ENCODE data around the gene IL16. TPM values are rescaled to one million over a fixed set of nuclear protein-coding genes. Genes with fewer than 3 reads are reported as not detected.

Gene IL16
- polyA plus RNA-seq, 6 donors from 2014 or later, result 146 to 315 (median 222) TPM

DNA sequence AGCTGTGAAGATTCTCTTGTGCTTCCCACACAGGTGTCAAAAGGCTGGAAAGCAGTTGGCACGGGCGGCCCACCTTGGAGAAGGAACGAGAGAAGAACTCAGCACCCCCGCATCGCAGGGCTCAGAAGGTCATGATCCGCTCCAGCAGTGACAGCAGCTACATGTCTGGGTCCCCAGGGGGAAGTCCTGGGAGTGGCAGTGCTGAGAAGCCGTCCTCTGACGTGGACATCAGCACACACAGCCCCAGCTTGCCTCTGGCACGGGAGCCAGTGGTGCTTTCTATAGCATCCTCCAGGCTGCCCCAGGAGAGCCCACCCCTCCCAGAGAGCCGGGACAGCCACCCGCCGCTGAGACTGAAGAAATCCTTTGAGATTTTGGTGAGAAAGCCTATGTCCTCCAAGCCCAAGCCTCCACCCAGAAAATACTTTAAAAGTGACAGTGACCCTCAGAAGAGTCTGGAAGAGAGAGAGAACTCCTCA lies 95.9 kb downstream of the IL16 start:
- DNase-seq, result peak; percentile 93
- Mint-ChIP-seq H3K4me1 (peaks cover 75 to 91% (median 91%) of the 10 kb centered on the region in 3 donors), H3K4me3 (peak overlapping the region; percentile 94 to 100 (median 100)), H3K9me3 (peaks cover 0 to 5% (median 0%) of the 10 kb centered on the region in 7 donors), H3K36me3 (peaks cover 10 to 20% of the 10 kb centered on the region in 2 donors), H3K27ac (peak overlapping the region; percentile 98 to 100 (median 100)), H3K27me3 (no peaks in the 10 kb centered on the region)
- ATAC-seq (ENCODE audit: low read depth in 2 of 2), result peak; percentile 59 to 60

DNA sequence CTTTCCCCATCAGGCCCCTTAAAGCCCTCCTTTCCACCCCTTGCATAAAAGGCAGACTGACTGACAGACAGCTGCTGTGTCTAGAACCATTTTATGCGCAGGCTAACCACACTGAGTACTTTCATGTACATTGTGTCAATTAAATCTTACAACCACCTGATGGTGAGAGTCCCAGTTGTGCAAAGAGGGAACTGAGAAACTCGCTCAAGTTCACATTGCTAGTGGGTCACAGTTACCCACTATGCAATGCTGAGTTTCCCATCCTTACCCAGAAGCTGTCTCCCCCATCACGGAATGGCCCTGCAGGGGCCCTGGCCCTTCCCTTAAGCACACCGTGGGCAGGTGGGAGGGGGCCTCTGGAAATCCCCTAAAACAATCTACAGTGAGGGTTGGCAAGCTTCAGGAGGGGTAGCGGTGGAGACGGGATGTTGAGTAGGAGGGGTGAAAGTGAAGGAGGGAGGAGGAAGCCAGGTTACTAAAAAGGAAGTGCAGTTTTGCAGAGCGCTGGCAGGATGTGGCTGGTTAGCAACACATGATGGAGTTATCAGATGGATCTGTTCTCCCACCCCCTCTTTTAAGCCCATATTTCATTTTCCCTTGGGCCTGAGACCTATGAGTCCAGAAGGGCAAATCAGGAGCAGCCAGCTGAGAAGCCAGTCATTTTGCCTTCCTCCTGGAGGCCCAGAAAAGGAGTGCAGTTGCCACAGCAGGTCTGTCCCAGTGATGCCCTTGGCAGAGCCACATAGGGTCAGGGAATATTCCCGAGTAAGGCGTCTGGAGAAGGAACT lies 97.2 kb downstream of the IL16 start:
- peak overlapping the region; percentile 94 to 100 (median 100) for H3K4me3 Mint-ChIP-seq
- H3K36me3 Mint-ChIP-seq, result peaks cover 12 to 34% of the 10 kb centered on the region in 2 donors
- peaks cover 76 to 92% (median 91%) of the 10 kb centered on the region in 3 donors for H3K4me1 Mint-ChIP-seq
- ATAC-seq (ENCODE audit: low read depth in 2 of 2) (peak; percentile 70 to 71), DNase-seq (peak; percentile 95)
- H3K27me3 Mint-ChIP-seq, result no peaks in the 10 kb centered on the region
- H3K27ac Mint-ChIP-seq, result peak overlapping the region; percentile 98 to 100 (median 100)
- no peaks in the 10 kb centered on the region for H3K9me3 Mint-ChIP-seq

DNA sequence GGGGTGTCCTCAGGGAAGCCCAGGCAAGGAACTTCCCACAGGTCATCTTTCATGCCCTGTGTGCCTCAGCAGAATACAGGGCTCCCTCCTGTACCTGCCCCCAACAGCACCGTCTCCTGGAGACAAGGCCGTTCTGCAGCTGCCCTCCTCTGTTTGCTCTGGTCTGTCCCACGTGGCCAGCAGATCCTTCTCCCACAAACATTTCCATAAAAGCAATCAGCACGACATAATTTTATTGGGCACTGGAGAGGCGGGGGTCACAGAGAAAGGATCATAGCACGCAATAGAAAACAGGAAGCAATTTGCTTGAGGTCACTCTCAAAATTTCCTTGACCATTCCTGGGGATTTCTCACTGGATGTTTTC lies 97.8 kb downstream of the IL16 start:
- DNase-seq (no peak), ATAC-seq (ENCODE audit: low read depth in 2 of 2) (no peak)
- peaks cover 12 to 40% of the 10 kb centered on the region in 2 donors for H3K36me3 Mint-ChIP-seq
- H3K9me3 Mint-ChIP-seq, result no peaks in the 10 kb centered on the region
- H3K4me1 Mint-ChIP-seq, result peaks cover 77 to 92% (median 91%) of the 10 kb centered on the region in 3 donors
- H3K27ac Mint-ChIP-seq, result peak overlapping the region; percentile 98 to 100 (median 100)
- peak overlapping the region; percentile 94 to 100 (median 100) for H3K4me3 Mint-ChIP-seq
- no peaks in the 10 kb centered on the region for H3K27me3 Mint-ChIP-seq

DNA sequence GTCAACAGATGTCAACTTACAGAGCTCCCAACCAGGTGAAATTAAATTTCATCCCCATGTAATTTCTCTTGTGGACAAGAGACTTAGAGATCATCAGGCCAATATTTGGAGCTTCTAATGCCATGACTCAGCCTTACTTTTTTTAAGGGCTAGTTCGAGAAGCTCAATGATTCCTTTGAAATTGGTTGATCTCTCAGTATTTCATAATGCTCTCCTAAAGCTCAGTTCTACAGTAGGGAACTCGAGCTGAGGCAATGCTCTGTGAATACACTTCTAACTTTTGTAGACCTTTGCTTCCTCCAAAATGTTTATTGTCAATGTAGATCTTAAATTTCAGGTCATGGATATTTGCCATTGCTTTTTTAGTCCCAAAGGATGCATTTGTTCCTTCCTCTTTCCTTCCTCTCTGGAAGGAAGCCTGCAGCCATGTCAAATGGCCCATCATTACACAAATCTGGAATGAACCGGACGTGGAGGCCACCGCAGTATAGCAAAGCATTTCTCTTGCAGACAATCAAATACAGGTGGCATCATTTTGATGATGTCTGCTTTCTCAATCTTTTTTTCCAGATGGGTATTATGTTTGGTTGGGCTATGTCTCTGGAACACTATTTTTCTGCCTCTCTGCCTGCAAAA lies 98.9 kb downstream of the IL16 start:
- Mint-ChIP-seq H3K4me1 (peaks cover 81 to 92% (median 91%) of the 10 kb centered on the region in 3 donors), H3K9me3 (no peaks in the 10 kb centered on the region), H3K27ac (peak overlapping the region; percentile 98 to 100 (median 100)), H3K27me3 (no peaks in the 10 kb centered on the region), H3K4me3 (peak overlapping the region; percentile 98 to 100 (median 100)), H3K36me3 (peaks cover 18 to 49% of the 10 kb centered on the region in 2 donors)
- ATAC-seq (ENCODE audit: low read depth in 2 of 2) (no peak), DNase-seq (no peak)

DNA sequence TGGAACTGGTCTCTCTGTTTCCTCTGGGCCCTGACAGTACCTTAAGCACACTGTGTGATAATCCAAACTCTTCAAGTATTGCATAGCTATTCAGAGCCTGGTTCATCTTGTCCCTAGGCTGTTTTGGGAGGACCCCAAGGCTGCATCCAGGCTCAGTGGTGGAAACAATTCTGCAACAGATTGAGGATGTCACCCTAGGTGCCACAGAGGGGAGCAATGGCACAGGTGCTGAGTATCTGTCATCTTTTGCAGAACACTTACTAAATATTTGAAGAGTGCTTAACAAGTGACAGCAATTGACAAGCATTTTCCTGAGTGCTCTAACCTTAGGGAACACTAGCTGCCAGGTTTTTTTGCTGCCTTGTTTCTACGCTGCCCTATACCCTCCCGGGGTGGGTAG lies 99.5 kb downstream of the IL16 start:
- ATAC-seq (ENCODE audit: low read depth in 2 of 2) (no peak), DNase-seq (no peak)
- Mint-ChIP-seq H3K4me3 (peak overlapping the region; percentile 98 to 100 (median 100)), H3K27me3 (no peaks in the 10 kb centered on the region), H3K27ac (peak overlapping the region; percentile 98 to 100 (median 100)), H3K36me3 (peaks cover 24 to 52% of the 10 kb centered on the region in 2 donors), H3K4me1 (peaks cover 87 to 98% (median 93%) of the 10 kb centered on the region in 3 donors), H3K9me3 (no peaks in the 10 kb centered on the region)

DNA sequence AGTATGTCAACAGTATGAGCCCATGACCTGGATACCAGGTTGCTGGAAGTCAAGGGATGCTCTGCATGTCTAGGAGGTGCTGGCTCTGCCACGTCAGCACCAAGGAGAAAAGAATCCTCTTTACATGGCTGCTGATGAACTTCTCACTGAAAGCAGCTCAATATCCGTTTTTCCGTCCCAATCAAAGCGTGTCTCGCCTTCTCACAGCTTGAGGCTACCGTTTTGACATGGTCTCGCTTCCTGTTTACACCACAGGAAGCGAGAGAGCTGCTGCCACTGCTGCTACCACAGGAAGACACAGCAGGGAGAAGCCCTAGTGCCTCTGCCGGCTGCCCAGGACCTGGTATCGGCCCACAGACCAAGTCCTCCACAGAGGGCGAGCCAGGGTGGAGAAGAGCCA lies 100.0 kb downstream of the IL16 start:
- Mint-ChIP-seq H3K36me3 (peaks cover 27 to 53% of the 10 kb centered on the region in 2 donors), H3K4me1 (peaks cover 87 to 99% (median 93%) of the 10 kb centered on the region in 3 donors), H3K27me3 (no peaks in the 10 kb centered on the region), H3K4me3 (peak overlapping the region; percentile 98 to 100 (median 100)), H3K9me3 (no peaks in the 10 kb centered on the region), H3K27ac (peak overlapping the region; percentile 97 to 100 (median 100))
- DNase-seq, result peak; percentile 82
- ATAC-seq (ENCODE audit: low read depth in 2 of 2), result peak; percentile 39 to 40

DNA sequence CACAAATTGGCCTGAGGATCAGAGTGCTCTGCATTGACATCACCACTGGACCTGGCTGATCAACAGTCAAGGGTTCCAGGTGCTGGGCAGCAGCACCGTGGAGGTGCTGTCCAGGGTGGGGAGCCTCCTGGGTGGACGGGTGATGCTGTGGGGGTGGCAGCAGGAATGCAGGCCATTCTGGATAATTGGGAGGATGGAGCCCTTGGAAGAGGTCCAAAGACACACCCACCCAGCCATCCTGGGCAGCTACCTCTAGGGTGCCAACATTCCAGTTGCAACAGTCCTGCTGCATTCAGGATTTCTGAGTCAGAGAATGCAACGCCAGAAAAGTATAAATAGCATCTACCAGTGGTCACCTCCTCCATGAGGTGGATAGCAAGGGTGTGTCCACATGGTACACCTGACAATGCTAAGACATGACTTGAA lies 100.5 kb downstream of the IL16 start:
- Mint-ChIP-seq H3K4me1 (peaks cover 88 to 99% (median 93%) of the 10 kb centered on the region in 3 donors), H3K4me3 (peak overlapping the region; percentile 98 to 100 (median 100)), H3K9me3 (no peaks in the 10 kb centered on the region), H3K36me3 (peaks cover 32 to 58% of the 10 kb centered on the region in 2 donors), H3K27ac (peak overlapping the region; percentile 97 to 100 (median 100)), H3K27me3 (no peaks in the 10 kb centered on the region)
- DNase-seq (no peak), ATAC-seq (ENCODE audit: low read depth in 2 of 2) (no peak)

DNA sequence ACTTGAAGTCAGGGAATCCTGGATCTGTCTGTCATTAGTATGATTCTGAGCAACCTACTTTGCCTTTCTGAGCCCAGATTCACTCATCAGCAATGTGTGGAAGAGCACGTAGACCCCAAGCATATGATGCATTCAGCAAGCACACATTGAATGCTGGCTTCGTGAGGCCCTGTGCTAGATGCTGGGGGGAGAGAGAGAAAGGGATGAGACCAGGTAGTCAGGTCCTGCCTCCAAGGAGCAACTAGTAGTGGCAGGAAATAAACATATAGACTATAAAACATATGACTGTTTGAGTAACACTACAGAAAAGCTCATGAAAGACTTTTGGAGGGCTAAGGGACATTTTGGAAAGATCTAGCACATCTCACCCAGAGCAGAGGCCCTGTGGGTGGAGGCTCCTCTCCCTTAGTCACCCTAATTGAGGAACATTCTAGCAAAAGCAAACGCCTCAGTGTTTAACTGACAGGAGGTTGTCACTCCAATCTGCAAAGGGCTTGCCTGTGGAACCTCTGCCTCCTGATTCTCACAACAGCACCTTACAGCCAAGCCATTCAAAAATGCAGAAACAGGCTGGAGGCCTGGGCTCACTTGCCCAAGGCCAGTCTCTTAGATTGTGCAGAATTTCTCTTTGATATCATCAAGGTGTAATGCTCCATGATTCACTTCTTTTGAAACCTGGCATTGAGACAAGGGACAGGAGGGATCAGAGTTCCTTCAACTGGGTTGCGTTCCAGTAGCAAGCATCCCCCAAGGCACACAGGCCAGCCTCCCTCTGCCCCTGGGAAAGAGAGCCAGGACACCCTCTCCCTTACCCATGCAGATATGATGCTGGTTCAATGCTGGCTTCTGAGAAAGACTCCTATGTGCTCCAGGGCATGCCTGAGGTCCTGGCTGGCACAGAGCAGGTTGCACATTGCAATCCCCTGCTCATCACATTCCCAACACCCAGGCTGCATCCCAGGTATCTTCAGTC lies 101.2 kb downstream of the IL16 start:
- Mint-ChIP-seq H3K9me3 (peaks cover 0 to 3% (median 0%) of the 10 kb centered on the region in 7 donors), H3K27ac (peak overlapping the region; percentile 95 to 100 (median 100)), H3K4me3 (peak overlapping the region; percentile 98 to 100 (median 100)), H3K36me3 (peaks cover 38 to 65% of the 10 kb centered on the region in 2 donors), H3K27me3 (no peaks in the 10 kb centered on the region), H3K4me1 (peaks cover 88 to 99% (median 93%) of the 10 kb centered on the region in 3 donors)
- DNase-seq (no peak), ATAC-seq (ENCODE audit: low read depth in 2 of 2) (no peak)

DNA sequence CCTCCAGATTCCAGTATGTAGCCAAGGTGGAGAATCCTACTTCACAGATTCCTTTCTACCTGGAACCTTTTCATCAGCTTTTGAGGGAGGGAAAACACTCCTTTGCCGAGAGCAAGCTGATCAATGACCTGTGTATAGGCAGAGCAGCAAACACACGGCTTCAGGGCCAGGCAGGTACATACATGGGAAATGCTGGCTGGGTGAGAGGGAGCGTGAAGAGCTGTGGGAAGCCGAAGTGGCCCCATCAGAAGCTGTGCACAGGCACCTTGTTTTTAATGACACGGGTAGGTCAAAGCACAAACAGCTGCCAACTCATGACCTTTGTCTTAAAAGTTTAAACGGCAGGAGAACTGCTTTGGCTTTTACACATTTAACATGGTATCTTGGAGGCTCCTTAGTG lies 101.9 kb downstream of the IL16 start:
- H3K27me3 Mint-ChIP-seq, result no peaks in the 10 kb centered on the region
- ATAC-seq (ENCODE audit: low read depth in 2 of 2), result no peak
- DNase-seq, result no peak
- H3K4me1 Mint-ChIP-seq, result peaks cover 93 to 100% (median 94%) of the 10 kb centered on the region in 3 donors
- peak overlapping the region; percentile 98 to 100 (median 100) for H3K4me3 Mint-ChIP-seq
- peak overlapping the region; percentile 95 to 100 (median 100) for H3K27ac Mint-ChIP-seq
- H3K36me3 Mint-ChIP-seq, result peaks cover 45 to 71% of the 10 kb centered on the region in 2 donors
- peaks cover 0 to 3% (median 0%) of the 10 kb centered on the region in 7 donors for H3K9me3 Mint-ChIP-seq

DNA sequence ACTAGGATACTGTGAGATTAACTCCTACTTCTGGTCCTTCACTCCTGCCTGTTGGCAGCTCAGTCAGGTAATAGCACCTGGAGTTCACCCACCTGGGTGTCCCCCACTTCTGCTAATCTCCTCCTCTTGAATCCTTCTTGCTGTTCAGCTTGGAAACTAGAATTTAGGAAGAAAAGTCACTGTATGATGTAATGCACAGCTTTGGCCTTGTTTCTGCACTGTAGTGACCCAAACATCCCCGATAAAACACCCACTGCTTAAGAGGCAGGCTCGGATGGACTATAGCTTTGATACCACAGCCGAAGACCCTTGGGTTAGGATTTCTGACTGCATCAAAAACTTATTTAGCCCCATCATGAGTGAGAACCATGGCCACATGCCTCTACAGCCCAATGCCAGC lies 102.5 kb downstream of the IL16 start:
- Mint-ChIP-seq H3K27me3 (no peaks in the 10 kb centered on the region), H3K27ac (peak overlapping the region; percentile 95 to 100 (median 100)), H3K36me3 (peaks cover 48 to 74% of the 10 kb centered on the region in 2 donors), H3K9me3 (peaks cover 0 to 3% (median 0%) of the 10 kb centered on the region in 7 donors), H3K4me1 (peaks cover 93 to 100% (median 94%) of the 10 kb centered on the region in 3 donors), H3K4me3 (peak overlapping the region; percentile 98 to 100 (median 100))
- DNase-seq, result no peak
- no peak for ATAC-seq (ENCODE audit: low read depth in 2 of 2)

DNA sequence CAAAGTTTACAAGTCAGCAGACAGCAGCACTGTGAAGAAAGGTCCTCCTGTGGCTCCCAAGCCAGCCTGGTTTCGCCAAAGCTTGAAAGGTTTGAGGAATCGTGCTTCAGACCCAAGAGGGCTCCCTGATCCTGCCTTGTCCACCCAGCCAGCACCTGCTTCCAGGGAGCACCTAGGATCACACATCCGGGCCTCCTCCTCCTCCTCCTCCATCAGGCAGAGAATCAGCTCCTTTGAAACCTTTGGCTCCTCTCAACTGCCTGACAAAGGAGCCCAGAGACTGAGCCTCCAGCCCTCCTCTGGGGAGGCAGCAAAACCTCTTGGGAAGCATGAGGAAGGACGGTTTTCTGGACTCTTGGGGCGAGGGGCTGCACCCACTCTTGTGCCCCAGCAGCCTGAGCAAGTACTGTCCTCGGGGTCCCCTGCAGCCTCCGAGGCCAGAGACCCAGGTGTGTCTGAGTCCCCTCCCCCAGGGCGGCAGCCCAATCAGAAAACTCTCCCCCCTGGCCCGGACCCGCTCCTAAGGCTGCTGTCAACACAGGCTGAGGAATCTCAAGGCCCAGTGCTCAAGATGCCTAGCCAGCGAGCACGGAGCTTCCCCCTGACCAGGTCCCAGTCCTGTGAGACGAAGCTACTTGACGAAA lies 103.1 kb downstream of the IL16 start:
- H3K36me3 Mint-ChIP-seq, result peaks cover 54 to 78% of the 10 kb centered on the region in 2 donors
- no peak for ATAC-seq (ENCODE audit: low read depth in 2 of 2)
- H3K4me1 Mint-ChIP-seq, result peaks cover 94 to 100% (median 94%) of the 10 kb centered on the region in 3 donors
- peaks cover 0 to 3% (median 0%) of the 10 kb centered on the region in 7 donors for H3K9me3 Mint-ChIP-seq
- no peaks in the 10 kb centered on the region for H3K27me3 Mint-ChIP-seq
- H3K27ac Mint-ChIP-seq, result peak overlapping the region; percentile 87 to 100 (median 100)
- H3K4me3 Mint-ChIP-seq, result peak overlapping the region; percentile 98 to 100 (median 100)
- DNase-seq, result no peak

DNA sequence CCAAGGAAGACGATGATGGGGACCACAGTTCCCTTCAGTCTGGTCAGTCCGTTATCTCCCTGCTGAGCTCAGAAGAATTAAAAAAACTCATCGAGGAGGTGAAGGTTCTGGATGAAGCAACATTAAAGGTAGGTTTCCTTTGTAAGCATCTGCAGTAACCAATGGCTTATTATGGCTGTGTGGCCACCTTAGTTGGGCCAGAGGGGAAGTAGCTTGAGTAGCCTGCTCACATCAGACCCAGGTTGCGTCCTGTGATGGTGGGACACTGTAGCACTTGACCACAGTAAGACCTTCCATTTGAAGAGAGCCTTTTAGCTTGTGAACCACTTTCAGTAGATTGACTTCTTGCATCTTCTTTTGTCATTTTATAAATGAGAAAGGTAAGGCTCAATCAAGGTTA lies 104.7 kb downstream of the IL16 start:
- H3K4me1 Mint-ChIP-seq, result peaks cover 82 to 92% (median 91%) of the 10 kb centered on the region in 3 donors
- H3K9me3 Mint-ChIP-seq, result peaks cover 0 to 3% (median 0%) of the 10 kb centered on the region in 7 donors
- no peak for DNase-seq
- H3K4me3 Mint-ChIP-seq, result peak overlapping the region; percentile 98 to 100 (median 100)
- H3K36me3 Mint-ChIP-seq, result peaks cover 57 to 79% of the 10 kb centered on the region in 2 donors
- no peak for ATAC-seq (ENCODE audit: low read depth in 2 of 2)
- H3K27me3 Mint-ChIP-seq, result no peaks in the 10 kb centered on the region
- peak overlapping the region; percentile 99 to 100 (median 99) for H3K27ac Mint-ChIP-seq

Data from naive B cell (primary cell).